Measurements from ENCODE around the gene LIN37.

The LIN37 gene

GRCh38 chr19:35734889-35735288 lies 13.5 kb upstream of the LIN37 start:
- no peak for DNase-seq (ENCODE audit: low read depth in 2 of 2)

DNA sequence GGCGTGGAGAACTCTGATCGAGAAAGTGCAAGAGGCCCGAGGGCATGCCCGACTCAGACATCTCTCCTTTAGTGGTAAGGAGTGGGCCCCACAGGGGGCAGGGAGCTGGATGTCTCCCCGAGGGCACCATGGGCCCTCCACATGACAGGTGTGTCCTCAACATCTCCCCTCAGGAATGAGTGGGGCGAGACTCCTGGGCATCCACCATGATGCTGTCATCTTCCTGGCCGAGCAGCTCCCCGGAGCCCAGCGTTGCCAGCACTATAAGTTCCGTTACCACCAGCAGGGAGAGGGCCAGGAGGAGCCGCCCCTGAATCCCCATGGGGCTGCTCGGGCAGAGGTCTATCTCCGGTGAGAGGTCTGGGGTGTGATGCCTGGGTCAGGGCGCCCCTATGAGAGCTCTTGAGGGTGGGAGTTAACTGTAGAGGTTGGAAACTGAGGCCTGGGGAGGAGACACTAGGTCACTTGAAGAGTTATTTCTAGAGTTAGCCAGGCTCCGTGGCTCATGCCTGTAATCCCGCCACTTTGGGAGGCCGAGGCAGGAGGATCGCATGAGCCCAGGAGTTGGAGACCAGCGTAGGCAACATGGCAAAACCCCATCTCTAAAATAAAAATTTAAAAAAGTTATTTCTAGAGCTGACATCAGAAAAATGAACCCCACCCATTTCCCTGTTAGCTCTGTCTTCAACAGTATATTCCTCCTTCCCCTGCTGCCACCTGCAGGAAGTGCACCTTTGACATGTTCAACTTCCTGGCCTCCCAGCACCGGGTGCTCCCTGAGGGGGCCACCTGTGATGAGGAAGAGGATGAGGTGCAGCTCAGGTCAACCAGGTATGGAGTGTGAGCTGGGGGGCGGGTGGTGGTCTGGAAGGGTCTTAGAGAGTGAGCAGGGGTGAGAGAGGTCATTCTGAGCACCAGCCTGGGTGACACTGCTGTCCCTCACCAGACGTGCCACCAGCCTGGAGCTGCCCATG lies 11.2 kb upstream of the LIN37 start:
- DNase-seq (ENCODE audit: low read depth in 2 of 2), result no peak

DNA sequence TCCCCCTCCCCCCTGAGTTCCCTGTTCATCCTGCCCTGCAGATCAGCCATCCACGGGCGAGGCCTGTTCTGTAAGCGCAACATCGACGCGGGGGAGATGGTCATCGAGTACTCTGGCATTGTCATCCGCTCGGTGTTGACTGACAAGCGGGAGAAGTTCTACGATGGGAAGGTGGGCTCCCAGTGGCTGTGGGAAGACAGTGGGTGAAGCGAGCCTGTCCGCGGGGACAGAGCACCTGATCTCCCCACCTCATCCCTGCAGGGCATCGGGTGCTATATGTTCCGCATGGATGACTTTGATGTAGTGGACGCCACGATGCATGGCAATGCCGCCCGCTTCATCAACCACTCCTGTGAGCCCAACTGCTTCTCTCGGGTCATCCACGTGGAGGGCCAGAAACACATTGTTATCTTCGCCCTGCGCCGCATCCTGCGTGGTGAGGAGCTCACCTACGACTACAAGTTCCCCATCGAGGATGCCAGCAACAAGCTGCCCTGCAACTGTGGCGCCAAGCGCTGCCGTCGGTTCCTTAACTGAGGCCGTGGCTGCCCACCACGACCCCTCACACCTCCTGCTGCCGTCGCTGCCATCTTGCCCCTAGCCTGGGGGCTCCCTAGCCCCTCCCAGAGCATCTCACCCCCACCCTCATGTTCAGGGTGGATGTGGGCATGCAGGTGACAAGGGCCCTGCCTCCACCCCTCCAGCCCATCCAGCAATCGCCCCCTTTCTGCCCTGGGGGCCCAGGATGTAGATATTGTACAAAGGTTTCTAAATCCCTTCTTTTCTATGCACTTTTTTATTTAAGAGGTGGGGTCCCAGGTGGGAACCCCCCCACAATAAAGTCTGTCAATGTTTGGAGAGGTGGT lies 10.1 kb upstream of the LIN37 start:
- DNase-seq (ENCODE audit: low read depth in 2 of 2), result no peak

- no peak for DNase-seq (ENCODE audit: low read depth in 2 of 2)
These were observed 9.5 kb upstream of the LIN37 start for GRCh38 chr19:35738887-35739229.

- DNase-seq (ENCODE audit: low read depth in 2 of 2), result no peak
These were observed 8.9 kb upstream of the LIN37 start for GRCh38 chr19:35739275-35740107.

- no peak for DNase-seq (ENCODE audit: low read depth in 2 of 2)
These were observed 8.3 kb upstream of the LIN37 start for GRCh38 chr19:35740108-35740422.

DNA sequence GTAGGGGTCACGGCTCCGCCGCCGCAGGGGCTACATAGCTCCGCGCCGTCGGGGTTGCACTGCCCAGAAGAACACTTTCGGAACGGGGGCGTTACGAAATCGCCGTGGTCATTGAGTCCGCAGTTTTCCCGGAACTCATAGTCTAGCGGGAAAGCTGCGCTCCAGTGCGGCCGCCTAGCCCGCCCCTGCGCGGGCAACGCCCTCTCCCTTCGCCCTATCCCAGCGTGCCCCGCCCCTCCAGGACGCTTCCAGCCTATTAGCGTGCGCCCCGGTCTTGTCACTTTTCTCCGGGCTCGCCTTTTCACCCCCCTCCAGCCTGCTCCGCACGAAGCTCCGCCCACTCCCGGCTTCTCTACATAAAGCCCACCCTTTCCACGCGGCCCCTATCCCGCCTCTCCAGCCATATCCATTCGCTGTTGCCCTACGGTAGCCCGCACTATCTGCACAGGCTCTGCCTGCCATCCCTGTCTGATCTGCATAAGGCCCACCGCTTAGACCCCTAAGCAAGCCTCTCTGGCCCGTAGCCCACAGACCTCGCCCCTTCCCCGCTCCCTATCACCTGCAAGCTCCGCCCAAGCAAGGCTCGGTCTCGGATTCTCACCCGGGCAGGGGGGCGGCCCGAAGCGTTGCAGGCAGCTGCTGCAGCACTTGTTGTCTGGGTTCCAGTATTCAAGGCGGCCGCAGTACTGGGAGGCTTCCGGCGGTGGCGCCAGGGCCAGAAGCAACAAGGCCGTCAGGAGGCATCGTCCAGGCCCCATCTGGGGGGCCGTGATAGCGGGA lies 7.8 kb upstream of the LIN37 start:
- peak; percentile 96 to 97 for DNase-seq (ENCODE audit: low read depth in 2 of 2)

- DNase-seq (ENCODE audit: low read depth in 2 of 2), result no peak
These were observed 7.2 kb upstream of the LIN37 start for GRCh38 chr19:35741203-35741515.

DNA sequence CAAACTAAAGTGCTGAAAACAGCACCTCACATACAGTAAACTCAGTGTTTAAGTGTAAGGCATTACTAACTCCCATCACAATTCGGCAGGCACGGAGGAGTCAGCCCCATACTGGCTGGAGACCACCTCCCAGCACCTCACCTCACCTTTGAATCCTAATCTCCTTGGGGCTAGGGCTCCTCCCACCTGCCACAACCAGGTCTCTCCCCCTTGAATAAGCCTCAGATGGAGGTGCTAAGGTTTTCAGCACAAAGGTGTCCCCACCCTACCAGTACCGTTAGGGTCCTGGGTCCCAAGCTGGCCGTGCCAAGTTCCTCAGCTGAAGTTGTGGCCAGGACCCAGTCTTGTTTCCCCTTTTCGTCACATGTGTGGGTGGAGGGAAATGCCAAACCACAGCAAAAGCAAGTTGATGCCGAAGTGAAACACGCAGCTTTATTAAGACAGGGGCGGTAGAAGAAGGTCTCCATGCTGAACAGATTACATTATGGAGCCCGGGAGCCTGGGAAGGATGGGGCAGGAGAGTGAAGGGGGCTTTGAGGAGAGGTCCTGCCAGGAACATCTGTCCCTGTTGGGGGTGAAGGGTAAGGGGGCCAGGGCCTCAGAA lies 6.2 kb upstream of the LIN37 start, which contains the start of gene IGFLR1:
Gene IGFLR1, minus strand, starts transcription at position 332 of the 604 bp plus-strand sequence. CDS start 1,272 bp downstream, outside the sequence.
- DNase-seq (ENCODE audit: low read depth in 2 of 2), result peak; percentile 67 to 74

DNA sequence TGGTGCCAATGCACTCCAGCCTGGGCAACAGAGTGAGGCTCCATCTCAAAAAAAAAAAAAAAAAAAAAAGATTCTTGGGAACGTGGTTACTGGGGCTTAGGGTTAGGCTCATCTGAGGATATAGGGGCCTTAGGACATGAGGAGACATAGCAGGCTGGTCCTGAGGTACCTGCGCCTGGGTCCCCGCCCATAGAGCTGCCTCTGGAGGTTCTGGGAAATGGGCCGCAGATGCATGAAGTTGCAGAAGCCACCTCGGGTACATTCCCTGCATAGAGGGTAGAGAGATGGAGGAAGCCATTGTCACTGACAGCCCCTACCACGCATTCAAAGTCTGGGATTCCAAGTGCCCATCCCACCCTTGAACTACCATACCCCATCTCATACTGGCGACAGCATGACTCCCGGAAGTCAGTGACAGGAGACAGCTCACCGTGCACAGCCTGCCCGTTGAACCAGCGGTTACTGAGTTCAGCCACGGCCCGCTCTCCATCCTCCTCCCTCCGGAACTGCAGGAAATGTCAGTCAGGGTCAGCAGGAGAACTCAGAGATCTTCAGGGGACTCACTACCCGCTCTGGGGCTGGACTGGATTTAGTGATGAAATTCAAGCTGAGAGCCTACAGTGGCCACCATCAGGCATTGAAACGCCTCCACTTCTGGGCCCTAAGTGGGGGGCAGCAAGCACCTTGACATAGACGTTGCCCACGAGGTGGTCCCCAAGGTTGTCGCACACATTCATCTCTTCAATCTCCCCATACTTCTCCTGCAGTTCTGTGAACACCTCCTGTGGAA lies 4.5 kb upstream of the LIN37 start:
- no peak for DNase-seq (ENCODE audit: low read depth in 2 of 2)

GRCh38 chr19:35744430-35745327 lies 3.7 kb upstream of the LIN37 start:
- peak; percentile 86 to 89 for DNase-seq (ENCODE audit: low read depth in 2 of 2)

DNA sequence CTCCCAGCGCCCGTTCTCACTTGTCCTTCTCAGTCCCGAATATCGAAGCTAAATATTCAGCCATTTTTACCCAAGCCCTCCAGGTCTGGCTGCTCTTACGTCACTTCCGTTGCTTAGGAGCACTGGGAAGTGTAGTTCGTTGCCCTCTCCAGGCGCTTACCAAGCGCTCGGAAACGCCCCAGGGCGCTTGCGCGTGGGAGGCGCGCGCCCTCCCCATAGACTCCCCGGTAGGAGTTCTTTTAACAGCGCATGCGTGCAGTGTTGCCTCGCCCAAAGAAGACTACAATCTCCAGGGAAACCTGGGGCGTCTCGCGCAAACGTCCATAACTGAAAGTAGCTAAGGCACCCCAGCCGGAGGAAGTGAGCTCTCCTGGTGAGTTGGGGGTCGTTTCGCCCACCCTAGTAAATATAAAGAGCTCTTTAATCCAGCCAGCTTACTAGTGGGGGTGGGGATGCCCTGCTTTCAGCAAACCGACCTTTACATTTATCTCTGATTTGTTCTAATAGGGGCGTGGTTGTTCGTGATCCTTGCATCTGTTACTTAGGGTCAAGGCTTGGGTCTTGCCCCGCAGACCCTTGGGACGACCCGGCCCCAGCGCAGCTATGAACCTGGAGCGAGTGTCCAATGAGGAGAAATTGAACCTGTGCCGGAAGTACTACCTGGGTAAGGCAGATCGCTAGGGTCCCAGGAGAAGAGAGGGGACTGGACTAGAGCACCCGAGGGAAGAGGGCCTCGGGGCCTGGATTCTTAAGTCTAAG lies 2.9 kb upstream of the LIN37 start, which contains the start of the genes PSENEN and U2AF1L4:
Gene PSENEN, plus strand, starts transcription at position 324 of the 759 bp plus-strand sequence. Its CDS starts 280 bp downstream, at position 604.
Gene U2AF1L4, minus strand, starts transcription at position 91 of the 759 bp plus-strand sequence. Its CDS starts 27 bp downstream, at position 64.
- peak; percentile 96 to 97 for DNase-seq (ENCODE audit: low read depth in 2 of 2)

- no peak for DNase-seq (ENCODE audit: low read depth in 2 of 2)
These were observed 2.3 kb upstream of the LIN37 start for GRCh38 chr19:35746087-35746462.

DNA sequence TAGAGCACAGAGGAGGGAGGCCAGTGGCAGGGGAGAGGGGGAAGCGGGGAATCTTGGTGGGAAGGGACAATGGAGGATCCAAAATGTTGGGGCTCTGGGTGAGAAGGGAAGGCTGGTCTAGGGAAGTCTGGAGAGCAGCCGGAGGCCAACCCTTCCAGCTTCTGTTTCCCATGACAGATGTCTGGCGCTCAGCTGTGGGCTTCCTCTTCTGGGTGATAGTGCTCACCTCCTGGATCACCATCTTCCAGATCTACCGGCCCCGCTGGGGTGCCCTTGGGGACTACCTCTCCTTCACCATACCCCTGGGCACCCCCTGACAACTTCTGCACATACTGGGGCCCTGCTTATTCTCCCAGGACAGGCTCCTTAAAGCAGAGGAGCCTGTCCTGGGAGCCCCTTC lies 1.8 kb upstream of the LIN37 start:
- DNase-seq (ENCODE audit: low read depth in 2 of 2), result no peak

DNA sequence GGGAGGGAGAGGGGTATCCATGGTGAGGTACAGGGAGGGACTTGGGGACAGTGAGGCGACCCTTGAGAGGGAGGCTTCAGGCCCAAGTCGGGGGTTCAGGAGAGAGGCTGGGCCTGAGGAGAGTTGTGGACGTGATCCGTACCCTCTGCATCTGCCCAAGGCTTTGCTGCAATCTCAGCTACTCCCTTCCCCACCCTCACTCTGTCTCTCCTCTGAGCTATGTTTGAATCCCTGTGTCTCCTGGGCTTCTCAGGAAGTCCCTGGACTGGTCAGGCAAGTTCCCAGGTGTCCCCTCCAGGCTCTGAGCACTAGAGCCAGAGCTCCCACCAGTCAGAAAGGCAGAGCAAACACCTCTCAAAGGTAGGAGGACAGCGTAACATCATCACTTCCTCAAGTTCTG lies 1.8 kb downstream of the LIN37 start:
- no peak for DNase-seq (ENCODE audit: low read depth in 2 of 2)

- DNase-seq (ENCODE audit: low read depth in 2 of 2), result no peak
These were observed 3.7 kb downstream of the LIN37 start for GRCh38 chr19:35751839-35752745.

All from stimulated activated CD8-positive, alpha-beta memory T cell treated with anti-CD3 and anti-CD28 coated beads, Interleukin-15, amount 100 ng/mL, for 48 hours (primary cell).